Calu3 (cell line): ENCODE measurements around the gene KIDINS220. TPM values are rescaled to one million over a fixed set of nuclear protein-coding genes. Genes with fewer than 3 reads are reported as not detected.

Experiments used
- BruUV-seq: library from RNA; stranded (reverse); fragments of 400-500 nt; replicated peaks from 2 replicates; lab custom pipeline; 2021; lab: Mats Ljungman, UMichigan
- CTCF ChIA-PET: fragments of 300-600 bp; sonication (Branson Sonifier 250); formaldehyde crosslinking; loops from one replicate; lab custom pipeline; 2022; ENCODE audit warnings: antibody characterized with exemption; lab: Charles Lee
- DNase-seq: peaks from one replicate; pipeline ENCODE4 v3.0.0; 2022
- H3K27ac Mint-ChIP-seq: one replicate; pipeline ENCODE4 v1.8.0; 2022; ENCODE audit warnings: mixed read lengths; ENCODE audit not compliant: unreplicated experiment
- H3K27me3 Mint-ChIP-seq: one replicate; pipeline ENCODE4 v1.8.0; 2022; ENCODE audit warnings: mixed read lengths; ENCODE audit not compliant: unreplicated experiment
- H3K36me3 Mint-ChIP-seq: one replicate; pipeline ENCODE4 v1.8.0; 2022; ENCODE audit warnings: mild to moderate bottlenecking, moderate library complexity, mixed read lengths; ENCODE audit not compliant: insufficient read depth, unreplicated experiment
- H3K4me1 Mint-ChIP-seq: one replicate; pipeline ENCODE4 v1.8.0; 2022; ENCODE audit warnings: mild to moderate bottlenecking, low read depth, mixed read lengths; ENCODE audit not compliant: unreplicated experiment
- H3K4me3 Mint-ChIP-seq: one replicate; pipeline ENCODE4 v1.8.0; 2022; ENCODE audit warnings: mild to moderate bottlenecking, low read depth, moderate library complexity, mixed read lengths; ENCODE audit not compliant: unreplicated experiment
- H3K9me3 Mint-ChIP-seq: one replicate; pipeline ENCODE4 v1.8.0; 2022; ENCODE audit warnings: low read depth, mixed read lengths; ENCODE audit not compliant: unreplicated experiment
- intact Hi-C: fragments of 100-400 bp; cut with micrococcal nuclease; formaldehyde crosslinking; loops from one replicate; pipeline ENCODE4 v1.10.0; 2022; ENCODE audit not compliant: unreplicated experiment
- total RNA-seq: library from RNA; stranded (reverse); gene quantifications from 2 replicates; pipeline ENCODE4 v1.2.3, GENCODE V29; 2022
- TF ChIP-seq, protein P1 (sequence below): fragments of 200-600 bp; IDR thresholded peaks from one replicate; pipeline ENCODE4 v1.8.0; 2022; ENCODE audit warnings: antibody characterized with exemption; ENCODE audit not compliant: unreplicated experiment

The KIDINS220 gene
- total RNA-seq, 1 experiment from 2014 or later, result 33.6 TPM

DNA sequence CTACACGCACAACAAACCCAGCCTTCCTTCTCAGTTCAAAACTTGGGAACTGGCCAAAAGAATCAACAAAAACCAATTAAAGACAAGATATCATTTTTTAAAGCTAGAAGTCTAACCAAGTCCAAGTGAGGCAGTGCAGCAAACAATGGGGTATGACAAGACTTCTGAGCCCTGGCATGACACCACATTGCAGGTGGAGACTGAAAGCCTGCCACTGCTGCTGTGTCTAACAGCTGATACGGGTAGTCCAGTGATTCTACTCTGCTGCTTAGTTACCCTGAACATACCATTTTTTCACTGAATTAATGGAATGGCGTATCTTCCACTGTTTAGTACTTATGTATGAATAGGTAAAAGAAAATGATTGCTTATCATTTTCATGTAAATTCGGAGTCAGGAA lies 47.4 kb upstream of the KIDINS220 start:
- no peaks in the 10 kb centered on the region for H3K9me3 Mint-ChIP-seq
- DNase-seq, result no peak
- no peak overlapping the region for H3K4me3 Mint-ChIP-seq
- intact Hi-C loops, result no loop called here
- no peak overlapping the region for H3K27ac Mint-ChIP-seq
- no peaks in the 10 kb centered on the region for H3K36me3 Mint-ChIP-seq
- TF ChIP-seq, protein P1, sequence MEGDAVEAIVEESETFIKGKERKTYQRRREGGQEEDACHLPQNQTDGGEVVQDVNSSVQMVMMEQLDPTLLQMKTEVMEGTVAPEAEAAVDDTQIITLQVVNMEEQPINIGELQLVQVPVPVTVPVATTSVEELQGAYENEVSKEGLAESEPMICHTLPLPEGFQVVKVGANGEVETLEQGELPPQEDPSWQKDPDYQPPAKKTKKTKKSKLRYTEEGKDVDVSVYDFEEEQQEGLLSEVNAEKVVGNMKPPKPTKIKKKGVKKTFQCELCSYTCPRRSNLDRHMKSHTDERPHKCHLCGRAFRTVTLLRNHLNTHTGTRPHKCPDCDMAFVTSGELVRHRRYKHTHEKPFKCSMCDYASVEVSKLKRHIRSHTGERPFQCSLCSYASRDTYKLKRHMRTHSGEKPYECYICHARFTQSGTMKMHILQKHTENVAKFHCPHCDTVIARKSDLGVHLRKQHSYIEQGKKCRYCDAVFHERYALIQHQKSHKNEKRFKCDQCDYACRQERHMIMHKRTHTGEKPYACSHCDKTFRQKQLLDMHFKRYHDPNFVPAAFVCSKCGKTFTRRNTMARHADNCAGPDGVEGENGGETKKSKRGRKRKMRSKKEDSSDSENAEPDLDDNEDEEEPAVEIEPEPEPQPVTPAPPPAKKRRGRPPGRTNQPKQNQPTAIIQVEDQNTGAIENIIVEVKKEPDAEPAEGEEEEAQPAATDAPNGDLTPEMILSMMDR, result no peak
- no peaks in the 10 kb centered on the region for H3K4me1 Mint-ChIP-seq
- H3K27me3 Mint-ChIP-seq, result no peaks in the 10 kb centered on the region
- CTCF ChIA-PET, result no interaction called here
- no TSS peak for BruUV-seq

DNA sequence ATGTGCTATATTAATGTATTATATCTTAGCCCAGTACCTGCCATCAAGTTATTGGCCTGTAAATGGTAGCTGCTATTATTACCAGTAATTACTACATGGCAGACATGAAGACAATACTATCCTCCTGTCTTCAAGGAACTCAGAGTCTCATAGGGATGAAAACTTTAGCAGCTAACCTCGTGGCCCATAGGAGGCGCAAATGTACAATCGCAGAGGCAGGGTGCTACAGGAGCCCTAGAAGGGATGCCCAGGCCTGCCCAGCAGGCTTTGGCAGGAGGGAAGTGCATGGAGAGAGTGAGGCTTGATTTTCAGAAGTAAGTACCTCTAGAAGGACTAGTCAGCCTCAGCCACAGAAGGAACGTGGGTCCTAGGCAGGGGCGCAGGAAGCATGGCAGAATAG lies 44.7 kb upstream of the KIDINS220 start:
- Mint-ChIP-seq H3K4me3 (no peak overlapping the region), H3K4me1 (no peaks in the 10 kb centered on the region), H3K9me3 (no peaks in the 10 kb centered on the region), H3K36me3 (no peaks in the 10 kb centered on the region), H3K27ac (no peak overlapping the region), H3K27me3 (no peaks in the 10 kb centered on the region)
- BruUV-seq, result no TSS peak
- TF ChIP-seq, protein P1, result no peak
- DNase-seq, result peak; percentile 32
- intact Hi-C loops, result no loop called here
- CTCF ChIA-PET, result interaction anchor here (0.9 kb wide), 1 partner anchor 258 kb away, joined by 4 read pairs; no protein-coding TSS in a partner anchor

DNA sequence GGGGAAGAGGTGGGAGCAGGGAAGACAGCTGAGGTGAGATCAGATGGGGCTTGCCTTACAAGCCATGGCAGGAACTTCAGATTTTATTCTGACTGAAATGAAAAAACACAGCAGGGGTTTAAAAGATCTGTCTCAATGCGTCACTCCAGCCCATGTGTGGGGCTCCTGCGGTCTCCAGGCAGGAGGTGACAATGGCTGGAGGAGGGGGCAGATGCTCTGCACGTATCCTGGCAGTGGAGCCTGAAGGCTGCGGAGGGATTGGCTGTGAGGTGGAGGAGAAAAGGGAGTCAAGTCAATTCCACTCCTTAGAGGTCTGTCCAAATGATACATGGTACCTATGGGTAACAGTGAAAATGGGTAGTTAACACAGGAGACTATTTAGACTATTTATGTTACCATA lies 40.5 kb upstream of the KIDINS220 start:
- intact Hi-C loops, result no loop called here
- H3K36me3 Mint-ChIP-seq, result no peaks in the 10 kb centered on the region
- H3K9me3 Mint-ChIP-seq, result no peaks in the 10 kb centered on the region
- no peak for DNase-seq
- no TSS peak for BruUV-seq
- H3K27ac Mint-ChIP-seq, result no peak overlapping the region
- no peaks in the 10 kb centered on the region for H3K27me3 Mint-ChIP-seq
- H3K4me1 Mint-ChIP-seq, result no peaks in the 10 kb centered on the region
- H3K4me3 Mint-ChIP-seq, result no peak overlapping the region
- CTCF ChIA-PET, result no interaction called here
- TF ChIP-seq, protein P1, result no peak

DNA sequence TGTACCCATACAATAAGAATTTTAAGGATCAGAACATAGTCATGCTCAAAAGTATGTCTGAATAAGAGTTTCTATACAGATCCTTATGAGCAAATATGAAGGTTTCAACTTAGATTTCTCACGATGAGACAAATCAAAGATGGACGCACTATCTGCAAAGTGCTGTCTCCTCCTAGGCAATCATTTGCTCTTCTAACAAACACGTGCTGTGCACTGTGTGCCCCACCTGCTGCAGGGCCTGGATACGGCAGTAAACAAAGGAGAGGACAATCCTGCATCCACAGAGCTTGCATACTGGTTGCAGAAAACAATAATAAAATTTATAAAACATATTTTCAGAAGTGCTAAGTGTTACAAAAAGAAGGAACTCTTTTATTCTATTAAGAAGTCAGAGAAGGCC lies 39.9 kb upstream of the KIDINS220 start:
- Mint-ChIP-seq H3K27ac (no peak overlapping the region), H3K27me3 (no peaks in the 10 kb centered on the region), H3K36me3 (no peaks in the 10 kb centered on the region), H3K4me3 (no peak overlapping the region), H3K4me1 (no peaks in the 10 kb centered on the region), H3K9me3 (no peaks in the 10 kb centered on the region)
- no TSS peak for BruUV-seq
- DNase-seq, result no peak
- CTCF ChIA-PET, result no interaction called here
- intact Hi-C loops, result no loop called here
- TF ChIP-seq, protein P1, result no peak
